Measurements from ENCODE around the gene WFDC1. TPM values are rescaled to one million over a fixed set of nuclear protein-coding genes. Genes with fewer than 3 reads are reported as not detected.

WFDC1 gene
- polyA plus RNA-seq, 1 donor from 2014 or later, result not detected

DNA sequence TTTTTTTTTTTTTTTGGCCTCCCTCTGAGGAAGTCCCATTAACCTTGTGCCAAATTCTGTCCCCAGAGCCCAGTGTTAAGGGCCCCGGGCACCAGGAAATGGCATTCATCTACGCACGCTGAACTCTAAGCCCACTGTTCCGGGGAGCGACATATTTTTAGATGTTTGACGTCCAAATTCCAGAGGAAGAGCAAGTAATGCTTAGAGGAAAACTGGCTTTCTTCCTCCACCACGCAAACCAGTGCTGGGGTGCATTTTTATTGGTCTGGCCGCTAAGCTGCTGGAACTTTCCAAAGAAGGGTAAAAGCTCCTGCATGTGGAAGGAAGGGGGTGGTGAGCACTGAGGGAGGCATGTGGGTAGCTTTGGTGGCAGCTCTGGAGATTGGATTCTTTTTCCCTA is 8.3 kb downstream of the WFDC1 start:
- H3K27me3 Mint-ChIP-seq, result peaks cover 4% of the 10 kb centered on the region
- H3K36me3 Mint-ChIP-seq, result no peaks in the 10 kb centered on the region
- H3K9me3 Mint-ChIP-seq, result no peaks in the 10 kb centered on the region
- H3K27ac Mint-ChIP-seq, result no peak overlapping the region
- no peak overlapping the region for H3K4me3 Mint-ChIP-seq
- peaks cover 0 to 1% (median 0%) of the 10 kb centered on the region in 3 donors for H3K4me1 Mint-ChIP-seq

DNA sequence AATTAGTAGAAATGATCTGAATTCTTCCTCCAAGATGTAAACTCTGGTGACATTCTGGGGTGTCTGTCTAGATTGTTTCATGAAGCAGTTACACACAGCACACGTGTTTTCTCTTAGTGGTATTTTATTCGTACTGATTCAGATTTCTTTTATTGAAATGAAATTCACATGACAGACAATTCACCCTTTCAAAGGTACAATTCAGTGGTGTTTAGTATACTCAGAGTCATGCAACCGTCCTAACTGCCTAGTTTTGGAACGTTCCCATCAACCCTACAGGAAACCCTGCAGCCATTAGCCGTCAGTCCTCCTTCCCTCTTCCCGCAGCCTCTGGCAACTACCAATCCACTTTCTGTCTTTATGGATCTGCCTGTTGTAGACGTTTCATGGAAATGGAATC is 8.8 kb downstream of the WFDC1 start:
- Mint-ChIP-seq H3K4me1 (peaks cover 0 to 1% (median 0%) of the 10 kb centered on the region in 3 donors), H3K4me3 (no peak overlapping the region), H3K9me3 (no peaks in the 10 kb centered on the region), H3K27ac (no peak overlapping the region), H3K27me3 (peaks cover 4% of the 10 kb centered on the region), H3K36me3 (no peaks in the 10 kb centered on the region)

DNA sequence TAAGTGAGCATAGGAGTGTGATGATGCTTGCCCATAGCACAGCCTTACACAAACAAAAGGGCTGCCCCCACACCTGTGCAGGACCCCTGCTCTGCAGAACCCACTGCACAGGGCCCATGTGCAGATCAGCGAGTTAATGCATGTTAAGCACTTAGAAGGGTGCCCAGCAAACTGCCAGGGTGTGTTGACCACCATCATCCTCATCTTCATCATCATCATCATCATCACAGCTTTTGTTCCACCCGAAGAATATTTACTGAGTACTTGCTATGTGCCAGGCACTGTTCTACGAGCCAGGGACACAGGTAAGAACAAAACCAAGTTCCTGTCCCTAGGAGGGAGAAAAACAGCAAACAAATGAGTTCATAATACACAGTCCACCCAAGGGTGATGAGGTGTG is 11.9 kb downstream of the WFDC1 start:
- peaks cover 10% of the 10 kb centered on the region for H3K27me3 Mint-ChIP-seq
- H3K9me3 Mint-ChIP-seq, result peaks cover 0 to 3% (median 0%) of the 10 kb centered on the region in 3 donors
- H3K36me3 Mint-ChIP-seq, result no peaks in the 10 kb centered on the region
- no peak overlapping the region for H3K4me3 Mint-ChIP-seq
- H3K27ac Mint-ChIP-seq, result no peak overlapping the region
- H3K4me1 Mint-ChIP-seq, result peaks cover 0 to 1% (median 0%) of the 10 kb centered on the region in 3 donors

DNA sequence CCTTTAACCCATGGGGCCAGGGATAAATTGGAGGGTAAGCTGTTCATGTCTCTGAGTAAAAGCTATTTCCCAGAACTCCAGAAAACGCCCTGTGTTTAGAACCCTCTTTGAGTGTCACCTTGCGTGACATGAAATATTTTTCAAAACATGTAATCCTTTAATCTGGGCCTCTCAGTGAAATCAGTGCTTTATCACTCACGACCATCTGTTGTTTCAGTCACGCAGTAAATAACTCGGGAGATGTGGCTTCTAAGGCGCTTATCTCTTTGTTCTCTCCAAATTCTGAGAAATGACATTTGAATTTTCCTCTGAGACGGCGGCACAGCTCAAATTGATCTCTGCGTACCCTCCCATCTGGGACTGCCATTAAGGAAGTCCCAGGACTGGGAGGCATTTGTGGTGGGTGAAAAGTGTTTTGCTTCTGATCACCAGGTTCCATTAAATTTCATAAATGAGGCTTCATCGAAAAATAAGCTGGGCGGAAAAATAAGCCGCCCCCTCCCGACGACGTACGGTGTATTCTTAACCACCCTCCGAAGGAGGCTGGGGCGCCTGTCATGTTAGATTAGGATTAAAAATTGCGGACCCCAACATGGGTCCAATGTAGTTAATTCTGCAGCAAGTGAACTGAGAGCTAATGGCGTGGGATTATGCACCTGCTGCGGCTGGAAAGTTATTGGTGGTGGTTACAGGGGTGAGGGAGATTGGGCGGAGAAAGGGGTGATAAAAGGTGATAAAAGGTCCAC is 12.7 kb downstream of the WFDC1 start:
- H3K4me3 Mint-ChIP-seq, result no peak overlapping the region
- peaks cover 0 to 1% (median 0%) of the 10 kb centered on the region in 3 donors for H3K4me1 Mint-ChIP-seq
- peaks cover 13% of the 10 kb centered on the region for H3K27me3 Mint-ChIP-seq

DNA sequence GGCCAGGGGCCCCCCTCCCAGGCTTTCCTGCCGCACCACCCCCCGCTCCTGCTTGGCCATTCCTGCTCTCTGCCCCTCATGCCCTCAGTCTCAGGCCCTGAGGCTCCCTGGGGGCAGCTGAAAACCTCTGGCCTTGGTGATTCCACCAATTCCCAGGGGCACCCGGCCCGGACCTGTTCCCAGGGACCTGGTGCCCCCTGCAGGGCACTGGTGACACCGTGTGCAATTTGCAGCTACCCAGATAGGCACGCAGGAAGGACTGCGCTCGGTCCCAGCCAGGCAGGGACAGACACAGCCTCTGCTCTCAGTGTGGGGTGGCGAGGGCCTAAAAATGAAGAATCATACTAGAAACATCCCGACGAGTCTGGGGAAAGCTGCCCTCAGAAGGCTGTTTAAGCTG is 13.4 kb downstream of the WFDC1 start:
- H3K4me1 Mint-ChIP-seq, result peaks cover 0 to 1% (median 1%) of the 10 kb centered on the region in 3 donors
- peaks cover 0 to 3% (median 0%) of the 10 kb centered on the region in 3 donors for H3K9me3 Mint-ChIP-seq
- H3K27me3 Mint-ChIP-seq, result peaks cover 17% of the 10 kb centered on the region
- no peak overlapping the region for H3K27ac Mint-ChIP-seq
- H3K36me3 Mint-ChIP-seq, result no peaks in the 10 kb centered on the region
- H3K4me3 Mint-ChIP-seq, result no peak overlapping the region

More for the DNA sequence above, 12.7 kb downstream of the WFDC1 start:
- no peaks in the 10 kb centered on the region for H3K36me3 Mint-ChIP-seq
- no peak overlapping the region for H3K27ac Mint-ChIP-seq
- H3K9me3 Mint-ChIP-seq, result peaks cover 0 to 3% (median 0%) of the 10 kb centered on the region in 3 donors

DNA sequence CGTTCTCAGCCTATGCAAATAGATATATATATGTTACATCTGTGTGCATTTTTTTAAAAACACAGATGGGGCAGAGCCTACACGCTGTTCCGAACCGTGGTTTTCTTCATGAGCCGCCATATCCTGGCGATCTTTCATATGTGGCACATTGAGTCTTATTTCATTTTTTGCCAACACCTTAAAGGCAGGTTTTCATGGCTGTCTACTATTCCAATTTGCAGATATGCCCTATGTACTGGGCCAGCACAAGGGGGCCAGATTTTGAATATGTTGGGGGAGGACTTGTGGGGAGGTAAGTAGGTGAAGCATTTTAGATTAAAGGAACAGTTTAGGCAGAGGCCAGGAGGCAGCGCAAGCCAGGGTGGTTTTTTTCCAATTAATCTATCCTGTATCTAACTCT is 16.0 kb downstream of the WFDC1 start:
- Mint-ChIP-seq H3K9me3 (peaks cover 0 to 3% (median 0%) of the 10 kb centered on the region in 3 donors), H3K4me3 (no peak overlapping the region), H3K27me3 (peaks cover 23% of the 10 kb centered on the region), H3K4me1 (peaks cover 0 to 1% (median 0%) of the 10 kb centered on the region in 3 donors), H3K27ac (no peak overlapping the region), H3K36me3 (no peaks in the 10 kb centered on the region)

DNA sequence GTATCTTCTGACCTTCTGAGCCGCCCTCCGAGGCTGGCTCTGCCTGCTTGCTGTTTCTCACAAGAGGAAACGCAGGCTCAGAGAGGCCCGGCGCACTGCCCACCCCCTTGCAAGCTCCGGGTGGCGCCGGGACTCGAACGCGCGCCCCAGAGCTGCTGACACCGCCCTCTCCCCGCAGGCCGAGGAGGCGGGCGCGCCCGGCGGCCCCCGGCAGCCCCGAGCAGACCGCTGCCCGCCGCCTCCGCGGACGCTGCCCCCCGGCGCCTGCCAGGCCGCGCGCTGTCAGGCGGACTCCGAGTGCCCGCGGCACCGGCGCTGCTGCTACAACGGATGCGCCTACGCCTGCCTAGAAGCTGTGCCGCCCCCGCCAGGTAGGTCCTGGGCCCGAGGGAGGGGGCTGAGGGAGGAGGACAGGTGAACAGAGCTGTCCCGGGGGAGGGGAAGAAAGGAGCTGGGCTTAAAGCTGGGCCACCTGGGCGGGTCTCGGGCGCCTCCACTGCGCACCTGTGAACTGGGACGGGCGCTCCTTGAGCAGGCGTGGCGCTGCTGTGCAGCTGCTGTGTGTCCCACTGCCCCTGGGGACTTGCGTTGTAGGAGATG is 18.2 kb downstream of the WFDC1 start:
- Mint-ChIP-seq H3K36me3 (no peaks in the 10 kb centered on the region), H3K4me1 (peaks cover 0 to 1% (median 0%) of the 10 kb centered on the region in 3 donors), H3K27ac (no peak overlapping the region), H3K9me3 (peaks cover 0 to 3% (median 0%) of the 10 kb centered on the region in 3 donors), H3K27me3 (peaks cover 23% of the 10 kb centered on the region), H3K4me3 (no peak overlapping the region)

DNA sequence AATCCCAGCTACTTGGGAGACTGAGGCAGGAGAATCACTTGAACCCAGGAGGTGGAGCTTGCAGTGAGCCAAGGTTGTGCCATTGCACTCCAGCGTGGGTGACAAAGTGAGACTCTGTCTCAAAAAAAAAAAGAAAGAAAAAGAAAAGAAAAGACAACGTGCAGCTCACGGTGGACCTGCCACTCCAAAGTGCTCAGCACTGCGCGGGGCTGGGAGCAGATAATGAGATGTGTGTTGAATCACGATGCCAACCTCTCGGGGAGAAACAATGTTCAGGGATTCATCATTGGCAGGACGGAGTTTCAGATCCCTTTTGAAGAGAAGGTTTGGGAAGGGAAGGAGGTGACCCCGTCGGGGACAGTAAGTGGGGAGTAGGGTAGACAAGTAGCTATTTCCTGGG is 19.2 kb downstream of the WFDC1 start:
- H3K27me3 Mint-ChIP-seq, result peaks cover 20% of the 10 kb centered on the region
- peaks cover 0 to 1% (median 0%) of the 10 kb centered on the region in 3 donors for H3K4me1 Mint-ChIP-seq
- peaks cover 3 to 9% (median 6%) of the 10 kb centered on the region in 3 donors for H3K9me3 Mint-ChIP-seq
- no peak overlapping the region for H3K27ac Mint-ChIP-seq
- no peaks in the 10 kb centered on the region for H3K36me3 Mint-ChIP-seq
- H3K4me3 Mint-ChIP-seq, result no peak overlapping the region

DNA sequence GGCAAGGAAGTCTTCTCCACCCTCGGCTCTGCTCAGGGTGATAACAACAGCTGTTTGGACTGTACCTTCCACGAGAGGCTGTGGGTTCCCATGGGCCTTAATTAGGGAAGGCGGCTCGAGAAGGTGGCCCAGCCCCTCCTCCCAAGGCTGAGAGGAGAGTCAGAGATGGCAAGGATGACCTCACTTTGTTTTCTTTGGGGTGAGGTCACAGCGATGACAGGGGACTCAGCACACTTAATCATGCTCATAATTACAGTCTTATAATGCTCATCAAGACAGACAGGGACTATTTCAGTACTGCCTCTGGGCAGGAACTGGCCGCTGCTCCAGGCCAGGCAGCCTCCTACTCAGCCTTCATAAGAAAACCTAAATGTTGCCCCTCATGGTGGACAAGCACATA is 19.7 kb downstream of the WFDC1 start:
- Mint-ChIP-seq H3K4me3 (no peak overlapping the region), H3K9me3 (peaks cover 3 to 10% (median 7%) of the 10 kb centered on the region in 3 donors), H3K36me3 (no peaks in the 10 kb centered on the region), H3K27ac (no peak overlapping the region), H3K4me1 (peaks cover 0 to 1% (median 0%) of the 10 kb centered on the region in 3 donors), H3K27me3 (peaks cover 18% of the 10 kb centered on the region)

DNA sequence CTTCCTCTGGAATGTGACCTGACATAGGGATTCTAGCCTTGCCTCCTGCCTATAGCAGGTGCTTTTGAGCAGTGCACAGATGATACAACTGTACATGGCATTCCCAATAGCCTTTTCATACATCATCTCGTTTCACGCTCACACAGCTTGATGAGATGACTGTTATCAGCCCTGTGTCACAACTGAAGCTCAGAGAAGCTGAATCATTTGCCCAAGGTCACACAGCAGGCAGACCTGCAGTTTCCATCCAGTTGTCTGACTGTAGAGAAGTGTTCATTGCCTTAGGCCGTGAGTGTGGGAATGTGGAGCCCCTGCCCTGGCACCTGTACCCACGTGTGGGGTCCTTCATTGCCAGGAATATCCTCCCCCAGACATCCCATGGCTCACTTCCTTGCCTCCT is 20.1 kb downstream of the WFDC1 start:
- Mint-ChIP-seq H3K9me3 (peaks cover 3 to 10% (median 7%) of the 10 kb centered on the region in 3 donors), H3K27ac (no peak overlapping the region), H3K27me3 (peaks cover 18% of the 10 kb centered on the region), H3K36me3 (no peaks in the 10 kb centered on the region), H3K4me3 (no peak overlapping the region), H3K4me1 (peaks cover 0 to 1% (median 0%) of the 10 kb centered on the region in 3 donors)

DNA sequence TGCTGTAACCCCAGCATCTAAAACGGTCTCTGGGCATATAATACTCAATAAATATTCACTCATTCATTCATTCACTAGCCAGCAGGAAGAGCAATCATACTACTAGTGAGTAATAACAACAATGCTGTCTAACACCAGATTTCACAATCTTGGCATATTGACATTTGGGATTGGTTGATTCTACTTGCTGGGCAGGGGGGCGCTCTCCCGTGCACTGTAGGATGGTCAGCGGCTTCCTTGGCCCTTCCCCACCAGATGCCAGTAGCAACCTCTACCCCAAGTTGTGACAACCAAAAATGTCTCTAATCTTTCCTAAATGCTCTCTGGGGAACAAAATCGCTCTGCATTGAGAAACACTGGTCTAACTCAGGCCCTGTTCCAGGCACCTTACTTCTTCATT is 20.7 kb downstream of the WFDC1 start:
- H3K27ac Mint-ChIP-seq, result no peak overlapping the region
- peaks cover 18% of the 10 kb centered on the region for H3K27me3 Mint-ChIP-seq

DNA sequence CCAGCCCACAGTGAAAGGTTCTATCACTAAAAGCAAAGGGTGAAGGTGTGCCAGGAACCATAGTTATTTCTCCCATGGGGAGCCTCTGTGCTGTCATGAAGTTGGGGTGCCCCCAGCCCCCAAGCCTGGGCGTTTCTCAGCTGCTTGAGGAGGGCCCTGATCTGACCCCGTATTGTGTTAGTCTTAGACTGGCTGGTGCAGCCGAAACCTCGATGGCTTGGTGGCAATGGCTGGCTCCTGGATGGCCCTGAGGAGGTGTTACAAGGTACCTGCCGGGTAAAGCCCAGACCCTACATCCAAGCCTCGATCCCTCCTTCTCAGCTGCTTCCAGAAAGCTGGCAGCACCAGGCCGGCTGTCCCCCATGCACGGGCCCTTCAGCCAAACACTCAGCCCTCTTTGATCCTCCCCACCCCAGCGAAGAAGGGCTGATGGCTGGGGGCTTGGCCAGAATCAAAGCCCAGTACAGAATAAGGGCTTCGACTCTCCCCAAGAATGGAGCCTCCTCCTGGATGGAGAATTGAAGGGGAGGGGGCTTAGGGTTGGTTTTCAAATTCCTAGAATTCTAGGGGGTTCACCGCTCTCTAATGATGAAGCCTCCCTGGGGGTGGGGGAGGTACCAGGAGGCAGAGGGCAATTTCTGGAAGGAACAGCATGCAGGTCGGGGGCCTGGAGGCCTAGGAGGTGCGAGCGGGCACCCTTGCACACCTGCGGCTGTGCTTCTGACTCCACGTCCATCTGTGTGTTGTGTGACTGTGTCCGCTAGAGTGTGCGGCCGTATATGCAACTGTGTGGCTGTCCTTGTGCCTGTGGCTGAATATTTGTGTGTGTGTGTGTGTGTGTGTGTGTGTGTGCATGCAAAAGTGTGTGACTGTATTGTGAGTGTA is 23.7 kb downstream of the WFDC1 start:
- H3K4me1 Mint-ChIP-seq, result no peaks in the 10 kb centered on the region

More for the DNA sequence above, 20.7 kb downstream of the WFDC1 start:
- H3K4me1 Mint-ChIP-seq, result peaks cover 0 to 1% (median 0%) of the 10 kb centered on the region in 3 donors
- H3K36me3 Mint-ChIP-seq, result no peaks in the 10 kb centered on the region
- no peak overlapping the region for H3K4me3 Mint-ChIP-seq
- peaks cover 3 to 10% (median 7%) of the 10 kb centered on the region in 3 donors for H3K9me3 Mint-ChIP-seq

DNA sequence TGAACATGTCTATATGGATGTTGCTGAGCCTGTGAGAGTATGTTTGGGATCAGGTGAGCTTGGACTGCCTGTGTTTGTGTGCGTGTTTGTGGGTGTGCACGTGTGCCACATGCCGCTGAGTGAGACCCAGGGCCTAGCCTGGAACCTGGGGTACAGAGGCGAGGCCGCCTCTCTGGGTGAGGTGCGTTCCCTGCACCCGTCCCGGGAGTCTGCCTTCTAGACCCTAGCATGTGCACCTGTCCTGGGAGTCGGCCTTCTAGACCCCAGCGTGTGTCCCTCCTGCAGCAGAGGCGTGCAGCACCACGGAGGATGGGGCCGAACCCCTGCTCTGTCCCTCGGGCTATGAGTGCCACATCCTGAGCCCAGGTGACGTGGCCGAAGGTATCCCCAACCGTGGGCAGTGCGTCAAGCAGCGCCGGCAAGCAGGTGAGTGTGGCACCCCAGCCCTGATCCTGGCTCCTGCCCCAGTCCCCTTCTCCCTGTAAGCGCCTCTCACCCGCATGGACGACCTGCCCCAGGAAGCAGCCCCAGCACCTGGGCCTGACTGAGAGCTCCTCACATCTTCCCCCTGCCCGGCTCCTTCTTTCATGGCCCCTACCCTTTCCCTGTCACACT is 24.6 kb downstream of the WFDC1 start:
- Mint-ChIP-seq H3K27ac (peak overlapping the region in 1 of 3 donors; percentile 31), H3K4me3 (no peak overlapping the region)

More for the DNA sequence above, 23.7 kb downstream of the WFDC1 start:
- H3K36me3 Mint-ChIP-seq, result no peaks in the 10 kb centered on the region
- peak overlapping the region in 1 of 3 donors; percentile 31 for H3K27ac Mint-ChIP-seq
- H3K9me3 Mint-ChIP-seq, result peaks cover 3 to 10% (median 4%) of the 10 kb centered on the region in 3 donors
- peak overlapping the region in 1 of 4 donors; percentile 62 for H3K4me3 Mint-ChIP-seq
- H3K27me3 Mint-ChIP-seq, result peaks cover 4% of the 10 kb centered on the region

DNA sequence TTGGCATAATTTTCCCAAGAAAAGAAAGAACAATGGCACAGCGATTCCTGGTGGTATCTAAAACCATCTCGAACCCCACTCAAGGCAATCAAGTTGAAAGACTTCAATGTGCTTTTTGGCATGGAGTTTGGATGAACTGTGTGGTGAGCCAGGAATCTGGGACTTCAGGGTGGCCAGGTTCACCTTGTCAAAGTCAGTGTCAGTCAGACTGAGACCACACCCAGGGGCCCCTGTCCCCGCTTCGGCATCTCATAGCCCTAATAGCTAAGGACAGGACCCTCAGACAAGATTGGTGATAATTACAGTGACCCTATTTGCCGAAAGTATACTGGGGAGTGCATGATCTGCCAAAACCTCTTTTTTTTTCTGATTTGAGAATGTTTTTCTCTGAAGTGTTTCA is 25.8 kb downstream of the WFDC1 start:
- H3K27me3 Mint-ChIP-seq, result no peaks in the 10 kb centered on the region
- H3K36me3 Mint-ChIP-seq, result no peaks in the 10 kb centered on the region
- H3K9me3 Mint-ChIP-seq, result peaks cover 3 to 10% (median 4%) of the 10 kb centered on the region in 3 donors
- H3K4me1 Mint-ChIP-seq, result no peaks in the 10 kb centered on the region
- H3K4me3 Mint-ChIP-seq, result no peak overlapping the region
- no peak overlapping the region for H3K27ac Mint-ChIP-seq

More for the DNA sequence above, 24.6 kb downstream of the WFDC1 start:
- no peaks in the 10 kb centered on the region for H3K36me3 Mint-ChIP-seq
- H3K9me3 Mint-ChIP-seq, result peaks cover 3 to 10% (median 4%) of the 10 kb centered on the region in 3 donors
- H3K27me3 Mint-ChIP-seq, result no peaks in the 10 kb centered on the region
- H3K4me1 Mint-ChIP-seq, result no peaks in the 10 kb centered on the region
